Neural cell (in vitro differentiated cells): ENCODE results near the gene NRP2.

Experiments used
- POLR2AphosphoS5 ChIP-seq: IDR thresholded peaks from 2 replicates; pipeline ENCODE4 v1.6.1; 2012
- TF ChIP-seq, protein P1 (sequence below): fragments of 450-650 bp; IDR thresholded peaks from 2 replicates; pipeline ENCODE4 v1.5.1; 2014; ENCODE audit warnings: antibody characterized with exemption, mild to moderate bottlenecking, moderate library complexity; ENCODE audit not compliant: poor library complexity, severe bottlenecking

DNA sequence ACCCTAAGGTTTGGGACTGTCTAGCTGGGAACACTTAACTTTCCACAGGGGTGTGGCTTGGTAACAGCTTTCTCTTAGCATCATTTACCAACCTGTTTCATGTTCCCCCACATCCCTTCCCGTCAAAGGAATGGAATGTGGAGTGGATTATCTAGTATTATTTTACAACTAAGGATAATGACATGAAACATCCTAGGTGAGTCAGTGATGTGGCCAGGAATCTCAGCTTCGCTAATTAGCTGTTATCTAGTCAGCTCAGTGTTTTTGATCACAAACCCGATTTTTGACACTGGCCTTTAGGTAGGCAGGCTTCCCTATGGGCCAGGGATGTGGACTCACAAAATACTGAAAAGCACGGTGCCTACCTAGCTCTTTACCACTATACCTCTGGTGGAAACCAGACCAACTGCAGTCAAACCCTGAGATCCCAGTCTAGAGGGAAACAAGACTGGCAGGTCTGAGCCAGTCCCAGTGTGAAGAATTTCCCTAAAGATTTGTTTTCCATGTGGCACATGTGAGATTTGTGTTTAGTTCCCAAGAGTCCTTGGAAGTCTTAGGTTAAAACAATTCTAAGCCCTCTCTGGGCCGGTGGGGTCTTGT, 2.8 kb upstream of the NRP2 start:
- TF ChIP-seq, protein P1, sequence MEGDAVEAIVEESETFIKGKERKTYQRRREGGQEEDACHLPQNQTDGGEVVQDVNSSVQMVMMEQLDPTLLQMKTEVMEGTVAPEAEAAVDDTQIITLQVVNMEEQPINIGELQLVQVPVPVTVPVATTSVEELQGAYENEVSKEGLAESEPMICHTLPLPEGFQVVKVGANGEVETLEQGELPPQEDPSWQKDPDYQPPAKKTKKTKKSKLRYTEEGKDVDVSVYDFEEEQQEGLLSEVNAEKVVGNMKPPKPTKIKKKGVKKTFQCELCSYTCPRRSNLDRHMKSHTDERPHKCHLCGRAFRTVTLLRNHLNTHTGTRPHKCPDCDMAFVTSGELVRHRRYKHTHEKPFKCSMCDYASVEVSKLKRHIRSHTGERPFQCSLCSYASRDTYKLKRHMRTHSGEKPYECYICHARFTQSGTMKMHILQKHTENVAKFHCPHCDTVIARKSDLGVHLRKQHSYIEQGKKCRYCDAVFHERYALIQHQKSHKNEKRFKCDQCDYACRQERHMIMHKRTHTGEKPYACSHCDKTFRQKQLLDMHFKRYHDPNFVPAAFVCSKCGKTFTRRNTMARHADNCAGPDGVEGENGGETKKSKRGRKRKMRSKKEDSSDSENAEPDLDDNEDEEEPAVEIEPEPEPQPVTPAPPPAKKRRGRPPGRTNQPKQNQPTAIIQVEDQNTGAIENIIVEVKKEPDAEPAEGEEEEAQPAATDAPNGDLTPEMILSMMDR, result no peak
- TF ChIP-seq POLR2AphosphoS5, result no peak
